GM12878 (cell line): ENCODE data around the gene GSTA4.

Experiments used
- GABPA ChIP-seq: IDR thresholded peaks from 2 replicates; pipeline ENCODE4 v1.6.1; 2014; ENCODE audit warnings: antibody characterized with exemption, low read depth, mild to moderate bottlenecking, inconsistent platforms
- NRF1 ChIP-seq: conservative IDR thresholded peaks from 2 replicates; pipeline ENCODE4 v1.6.1; 2011; ENCODE audit warnings: mild to moderate bottlenecking, low read depth, low read length, improper control_type of control experiment
- POLR2A ChIP-seq: IDR thresholded peaks from 2 replicates; pipeline ENCODE4 v1.6.1; 2011; ENCODE audit warnings: low read depth, mild to moderate bottlenecking, low read length
- POLR2AphosphoS5 ChIP-seq: IDR thresholded peaks from 2 replicates; pipeline ENCODE4 v1.6.1; 2011; ENCODE audit warnings: mild to moderate bottlenecking, low read length, inconsistent platforms
- SRF ChIP-seq, 2 experiments: IDR thresholded peaks; 2 replicates each; pipeline ENCODE4 v1.6.1; 2011; ENCODE audit warnings: low read depth in 2 of 2, low read length in 2 of 2, mild to moderate bottlenecking in 1 of 2, moderate library complexity in 1 of 2
- TCF12 ChIP-seq: IDR thresholded peaks from 2 replicates; pipeline ENCODE4 v1.6.1; 2011; ENCODE audit warnings: low read depth, mild to moderate bottlenecking, low read length
- TF ChIP-seq, protein P1 (sequence below), 3 experiments: IDR thresholded peaks in 2 of 3; conservative IDR thresholded peaks in 1 of 3; 2 replicates each; pipeline ENCODE4 v1.5.1; 2011; ENCODE audit warnings: low read depth in 3 of 3, low read length in 3 of 3, mild to moderate bottlenecking in 3 of 3, control low read depth in 2 of 3, moderate library complexity in 2 of 3, inconsistent platforms in 1 of 3, mixed read lengths in 1 of 3; ENCODE audit not compliant: control insufficient read depth in 2 of 3, insufficient read depth in 1 of 3; ENCODE audit errors: extremely low read depth in 1 of 3
- TF ChIP-seq, protein P2 (sequence below): IDR thresholded peaks from 2 replicates; pipeline ENCODE4 v1.6.1; 2012; ENCODE audit warnings: mild to moderate bottlenecking, low read depth, low read length
- TF ChIP-seq, protein P3 (sequence below): IDR thresholded peaks from 2 replicates; pipeline ENCODE4 v1.6.1; 2012; ENCODE audit warnings: low read depth, low read length, improper control_type of control experiment
- TF ChIP-seq, protein P4 (sequence below): fragments of 150-350 bp; IDR thresholded peaks from 2 replicates; pipeline ENCODE4 v1.6.1; 2014; ENCODE audit warnings: mild to moderate bottlenecking, low read depth, low read length

DNA sequence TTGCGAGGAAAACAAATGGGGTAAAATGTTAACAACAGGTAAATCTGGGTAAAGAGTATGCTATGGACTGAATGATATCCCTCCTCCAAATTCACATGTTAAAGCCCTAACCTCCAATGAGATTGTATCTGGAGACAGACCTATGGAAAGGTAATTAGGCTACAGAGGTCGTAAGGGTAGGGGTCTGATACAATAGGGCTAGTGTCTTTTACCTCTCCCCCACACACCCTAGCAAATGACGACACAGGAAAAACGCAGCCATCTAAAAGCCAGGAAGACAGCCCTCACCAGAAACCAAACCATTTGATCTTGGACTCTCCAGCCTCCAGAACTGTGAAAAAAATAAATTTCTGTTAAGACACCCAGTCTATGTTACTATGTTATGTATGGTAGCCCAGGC lies 49.5 kb upstream of the GSTA4 start:
- TF ChIP-seq, protein P1, sequence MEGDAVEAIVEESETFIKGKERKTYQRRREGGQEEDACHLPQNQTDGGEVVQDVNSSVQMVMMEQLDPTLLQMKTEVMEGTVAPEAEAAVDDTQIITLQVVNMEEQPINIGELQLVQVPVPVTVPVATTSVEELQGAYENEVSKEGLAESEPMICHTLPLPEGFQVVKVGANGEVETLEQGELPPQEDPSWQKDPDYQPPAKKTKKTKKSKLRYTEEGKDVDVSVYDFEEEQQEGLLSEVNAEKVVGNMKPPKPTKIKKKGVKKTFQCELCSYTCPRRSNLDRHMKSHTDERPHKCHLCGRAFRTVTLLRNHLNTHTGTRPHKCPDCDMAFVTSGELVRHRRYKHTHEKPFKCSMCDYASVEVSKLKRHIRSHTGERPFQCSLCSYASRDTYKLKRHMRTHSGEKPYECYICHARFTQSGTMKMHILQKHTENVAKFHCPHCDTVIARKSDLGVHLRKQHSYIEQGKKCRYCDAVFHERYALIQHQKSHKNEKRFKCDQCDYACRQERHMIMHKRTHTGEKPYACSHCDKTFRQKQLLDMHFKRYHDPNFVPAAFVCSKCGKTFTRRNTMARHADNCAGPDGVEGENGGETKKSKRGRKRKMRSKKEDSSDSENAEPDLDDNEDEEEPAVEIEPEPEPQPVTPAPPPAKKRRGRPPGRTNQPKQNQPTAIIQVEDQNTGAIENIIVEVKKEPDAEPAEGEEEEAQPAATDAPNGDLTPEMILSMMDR (IDR thresholded peaks at IDR 0.05 in 2 of 3, conservative IDR thresholded peaks at IDR 0.05 in 1 of 3; ENCODE audit: control insufficient read depth in 2 of 3, extremely low read depth in 1 of 3, insufficient read depth in 1 of 3, low read depth in 3 of 3, low read length in 3 of 3): no peak
- TF ChIP-seq, protein P2, sequence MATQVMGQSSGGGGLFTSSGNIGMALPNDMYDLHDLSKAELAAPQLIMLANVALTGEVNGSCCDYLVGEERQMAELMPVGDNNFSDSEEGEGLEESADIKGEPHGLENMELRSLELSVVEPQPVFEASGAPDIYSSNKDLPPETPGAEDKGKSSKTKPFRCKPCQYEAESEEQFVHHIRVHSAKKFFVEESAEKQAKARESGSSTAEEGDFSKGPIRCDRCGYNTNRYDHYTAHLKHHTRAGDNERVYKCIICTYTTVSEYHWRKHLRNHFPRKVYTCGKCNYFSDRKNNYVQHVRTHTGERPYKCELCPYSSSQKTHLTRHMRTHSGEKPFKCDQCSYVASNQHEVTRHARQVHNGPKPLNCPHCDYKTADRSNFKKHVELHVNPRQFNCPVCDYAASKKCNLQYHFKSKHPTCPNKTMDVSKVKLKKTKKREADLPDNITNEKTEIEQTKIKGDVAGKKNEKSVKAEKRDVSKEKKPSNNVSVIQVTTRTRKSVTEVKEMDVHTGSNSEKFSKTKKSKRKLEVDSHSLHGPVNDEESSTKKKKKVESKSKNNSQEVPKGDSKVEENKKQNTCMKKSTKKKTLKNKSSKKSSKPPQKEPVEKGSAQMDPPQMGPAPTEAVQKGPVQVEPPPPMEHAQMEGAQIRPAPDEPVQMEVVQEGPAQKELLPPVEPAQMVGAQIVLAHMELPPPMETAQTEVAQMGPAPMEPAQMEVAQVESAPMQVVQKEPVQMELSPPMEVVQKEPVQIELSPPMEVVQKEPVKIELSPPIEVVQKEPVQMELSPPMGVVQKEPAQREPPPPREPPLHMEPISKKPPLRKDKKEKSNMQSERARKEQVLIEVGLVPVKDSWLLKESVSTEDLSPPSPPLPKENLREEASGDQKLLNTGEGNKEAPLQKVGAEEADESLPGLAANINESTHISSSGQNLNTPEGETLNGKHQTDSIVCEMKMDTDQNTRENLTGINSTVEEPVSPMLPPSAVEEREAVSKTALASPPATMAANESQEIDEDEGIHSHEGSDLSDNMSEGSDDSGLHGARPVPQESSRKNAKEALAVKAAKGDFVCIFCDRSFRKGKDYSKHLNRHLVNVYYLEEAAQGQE: no peak
- TF ChIP-seq, protein P3, sequence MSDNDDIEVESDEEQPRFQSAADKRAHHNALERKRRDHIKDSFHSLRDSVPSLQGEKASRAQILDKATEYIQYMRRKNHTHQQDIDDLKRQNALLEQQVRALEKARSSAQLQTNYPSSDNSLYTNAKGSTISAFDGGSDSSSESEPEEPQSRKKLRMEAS: no peak
- TF ChIP-seq POLR2AphosphoS5 (no peak), GABPA (no peak), NRF1 (no peak), TCF12 (no peak), POLR2A (no peak), SRF (IDR thresholded peaks at IDR 0.05; ENCODE audit: low read depth in 2 of 2, low read length in 2 of 2) (no peak)
- TF ChIP-seq, protein P4, sequence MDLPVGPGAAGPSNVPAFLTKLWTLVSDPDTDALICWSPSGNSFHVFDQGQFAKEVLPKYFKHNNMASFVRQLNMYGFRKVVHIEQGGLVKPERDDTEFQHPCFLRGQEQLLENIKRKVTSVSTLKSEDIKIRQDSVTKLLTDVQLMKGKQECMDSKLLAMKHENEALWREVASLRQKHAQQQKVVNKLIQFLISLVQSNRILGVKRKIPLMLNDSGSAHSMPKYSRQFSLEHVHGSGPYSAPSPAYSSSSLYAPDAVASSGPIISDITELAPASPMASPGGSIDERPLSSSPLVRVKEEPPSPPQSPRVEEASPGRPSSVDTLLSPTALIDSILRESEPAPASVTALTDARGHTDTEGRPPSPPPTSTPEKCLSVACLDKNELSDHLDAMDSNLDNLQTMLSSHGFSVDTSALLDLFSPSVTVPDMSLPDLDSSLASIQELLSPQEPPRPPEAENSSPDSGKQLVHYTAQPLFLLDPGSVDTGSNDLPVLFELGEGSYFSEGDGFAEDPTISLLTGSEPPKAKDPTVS: no peak
